Measurements from ENCODE around the gene PRDX2.
A peak's percentile ranks its signal among the peaks of the same experiment; 100 is the strongest.

The PRDX2 gene

DNA sequence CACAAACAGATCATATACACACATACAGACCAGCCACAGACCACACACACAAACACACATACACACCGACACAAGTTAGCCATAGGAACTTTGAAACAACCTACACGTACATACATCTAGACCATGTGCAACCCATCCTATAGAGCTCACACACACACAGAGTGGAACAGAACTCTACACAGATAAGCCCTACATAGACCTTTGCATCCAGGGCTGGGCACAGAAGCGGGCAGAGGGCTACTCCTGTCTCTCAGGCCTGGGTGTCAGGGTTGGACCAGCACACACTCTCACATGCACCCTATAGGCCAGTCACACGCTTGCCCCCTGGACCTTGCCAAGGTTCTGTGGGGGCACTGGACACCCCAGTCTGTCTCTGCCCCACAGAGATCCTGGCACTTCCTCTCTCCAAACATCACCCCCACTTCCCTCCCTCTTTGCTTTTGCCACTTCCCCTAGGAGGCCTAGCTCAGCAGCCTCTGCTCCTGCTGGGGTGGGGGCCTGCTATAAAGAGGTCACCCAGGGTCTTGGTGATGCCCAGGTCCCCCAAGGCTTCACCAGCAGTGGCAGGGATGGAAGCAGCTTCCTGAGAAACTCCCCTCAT is 16.1 kb downstream of the PRDX2 start:
- no peaks in the 10 kb centered on the region for H3K9me3 ChIP-seq (ENCODE audit: insufficient read depth, low read length)
- TF ChIP-seq, protein P1, sequence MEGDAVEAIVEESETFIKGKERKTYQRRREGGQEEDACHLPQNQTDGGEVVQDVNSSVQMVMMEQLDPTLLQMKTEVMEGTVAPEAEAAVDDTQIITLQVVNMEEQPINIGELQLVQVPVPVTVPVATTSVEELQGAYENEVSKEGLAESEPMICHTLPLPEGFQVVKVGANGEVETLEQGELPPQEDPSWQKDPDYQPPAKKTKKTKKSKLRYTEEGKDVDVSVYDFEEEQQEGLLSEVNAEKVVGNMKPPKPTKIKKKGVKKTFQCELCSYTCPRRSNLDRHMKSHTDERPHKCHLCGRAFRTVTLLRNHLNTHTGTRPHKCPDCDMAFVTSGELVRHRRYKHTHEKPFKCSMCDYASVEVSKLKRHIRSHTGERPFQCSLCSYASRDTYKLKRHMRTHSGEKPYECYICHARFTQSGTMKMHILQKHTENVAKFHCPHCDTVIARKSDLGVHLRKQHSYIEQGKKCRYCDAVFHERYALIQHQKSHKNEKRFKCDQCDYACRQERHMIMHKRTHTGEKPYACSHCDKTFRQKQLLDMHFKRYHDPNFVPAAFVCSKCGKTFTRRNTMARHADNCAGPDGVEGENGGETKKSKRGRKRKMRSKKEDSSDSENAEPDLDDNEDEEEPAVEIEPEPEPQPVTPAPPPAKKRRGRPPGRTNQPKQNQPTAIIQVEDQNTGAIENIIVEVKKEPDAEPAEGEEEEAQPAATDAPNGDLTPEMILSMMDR (IDR thresholded peaks at IDR 0.05; ENCODE audit: low read depth, low read length) = no peak
- TF ChIP-seq EZH2phosphoT487 (IDR thresholded peaks at IDR 0.05; ENCODE audit: low read depth) = no peak
- peaks cover 10% of the 10 kb centered on the region for H3K79me2 ChIP-seq (ENCODE audit: low read length)
- H2AFZ ChIP-seq (ENCODE audit: low read depth, low read length) = no peak overlapping the region
- H3K9ac ChIP-seq (ENCODE audit: low read length) = peak overlapping the region; percentile 85
- peak overlapping the region; percentile 93 for H3K27ac ChIP-seq (ENCODE audit: low read length)
- H3K4me3 ChIP-seq (ENCODE audit: low read length) = peak overlapping the region; percentile 1; the same call in 1 of the 2 replicates
- H4K20me1 ChIP-seq (ENCODE audit: insufficient read depth, low read length) = no peaks in the 10 kb centered on the region
- H3K4me2 ChIP-seq (ENCODE audit: low read length) = peak overlapping the region; percentile 99
- H3K27me3 ChIP-seq (ENCODE audit: low read depth, low read length) = no peaks in the 10 kb centered on the region
- H3K4me1 ChIP-seq (ENCODE audit: low read length) = peaks cover 75% of the 10 kb centered on the region
- H3K36me3 ChIP-seq (replicated peaks; ENCODE audit: low read depth, low read length) = no peaks in the 10 kb centered on the region

DNA sequence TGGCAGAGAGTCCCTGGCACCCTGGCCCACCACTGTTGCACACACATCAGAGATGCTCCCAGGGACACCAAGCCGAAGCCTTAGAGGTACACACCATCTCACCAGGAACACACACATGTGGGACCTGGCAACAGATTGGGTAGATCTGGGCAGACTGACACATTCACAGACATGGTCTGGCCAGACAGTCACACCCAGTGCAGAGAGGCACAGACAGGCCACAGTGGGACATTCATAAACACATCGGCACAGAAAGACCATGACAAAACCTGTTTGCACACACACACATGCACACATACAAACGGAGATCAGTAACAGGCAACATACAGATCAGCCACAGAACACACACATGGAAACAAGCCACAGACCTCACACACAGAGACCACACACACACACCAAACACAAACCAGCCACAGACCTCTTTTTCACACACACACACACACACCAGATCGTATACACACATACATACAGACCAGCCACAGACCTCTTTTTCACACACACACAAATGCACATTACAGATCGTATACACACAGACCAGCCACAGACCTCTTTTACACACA is 16.6 kb downstream of the PRDX2 start:
- no peak overlapping the region; the same call in 1 of the 2 replicates for H3K4me3 ChIP-seq (ENCODE audit: low read length)
- no peak overlapping the region for H2AFZ ChIP-seq (ENCODE audit: low read depth, low read length)
- no peaks in the 10 kb centered on the region for H3K36me3 ChIP-seq (replicated peaks; ENCODE audit: low read depth, low read length)
- no peaks in the 10 kb centered on the region for H3K9me3 ChIP-seq (ENCODE audit: insufficient read depth, low read length)
- H4K20me1 ChIP-seq (ENCODE audit: insufficient read depth, low read length) = no peaks in the 10 kb centered on the region
- H3K4me2 ChIP-seq (ENCODE audit: low read length) = peak overlapping the region; percentile 99
- no peaks in the 10 kb centered on the region for H3K27me3 ChIP-seq (ENCODE audit: low read depth, low read length)
- H3K79me2 ChIP-seq (ENCODE audit: low read length) = peaks cover 7% of the 10 kb centered on the region
- peak overlapping the region; percentile 85 for H3K9ac ChIP-seq (ENCODE audit: low read length)
- TF ChIP-seq EZH2phosphoT487 (IDR thresholded peaks at IDR 0.05; ENCODE audit: low read depth) = no peak
- TF ChIP-seq, protein P1 (IDR thresholded peaks at IDR 0.05; ENCODE audit: low read depth, low read length) = no peak
- H3K4me1 ChIP-seq (ENCODE audit: low read length) = peaks cover 75% of the 10 kb centered on the region
- peak overlapping the region; percentile 93 for H3K27ac ChIP-seq (ENCODE audit: low read length)

DNA sequence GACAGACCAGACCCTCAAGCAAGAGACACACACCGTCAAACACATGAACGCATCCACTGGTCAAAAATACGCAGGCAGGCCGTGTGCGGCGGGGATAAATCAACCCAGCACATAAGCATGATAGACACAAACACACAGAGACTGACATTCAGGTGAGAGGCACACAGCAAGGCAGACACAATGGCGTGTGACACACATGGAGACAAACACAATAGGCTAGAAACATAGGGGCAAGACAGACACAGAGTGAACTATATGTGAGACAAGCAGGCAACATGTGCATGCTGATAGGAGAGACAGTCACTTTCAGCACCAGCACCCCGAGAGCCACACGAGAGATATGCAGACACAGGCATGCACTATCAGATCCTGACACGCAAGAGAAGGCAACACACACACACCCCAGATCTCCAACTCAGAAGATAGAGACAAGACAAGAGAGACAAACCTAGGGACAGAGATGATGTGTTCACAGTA is 17.2 kb downstream of the PRDX2 start:
- H3K4me3 ChIP-seq (ENCODE audit: low read length) = peak overlapping the region; percentile 79; the same call in 1 of the 2 replicates
- no peaks in the 10 kb centered on the region for H4K20me1 ChIP-seq (ENCODE audit: insufficient read depth, low read length)
- TF ChIP-seq EZH2phosphoT487 (IDR thresholded peaks at IDR 0.05; ENCODE audit: low read depth) = no peak
- TF ChIP-seq, protein P1 (IDR thresholded peaks at IDR 0.05; ENCODE audit: low read depth, low read length) = no peak
- H3K36me3 ChIP-seq (replicated peaks; ENCODE audit: low read depth, low read length) = no peaks in the 10 kb centered on the region
- peaks cover 80% of the 10 kb centered on the region for H3K4me1 ChIP-seq (ENCODE audit: low read length)
- H3K4me2 ChIP-seq (ENCODE audit: low read length) = peak overlapping the region; percentile 99
- no peak overlapping the region for H2AFZ ChIP-seq (ENCODE audit: low read depth, low read length)
- peaks cover 8% of the 10 kb centered on the region for H3K79me2 ChIP-seq (ENCODE audit: low read length)
- H3K9me3 ChIP-seq (ENCODE audit: insufficient read depth, low read length) = no peaks in the 10 kb centered on the region
- H3K27ac ChIP-seq (ENCODE audit: low read length) = peak overlapping the region; percentile 93
- no peaks in the 10 kb centered on the region for H3K27me3 ChIP-seq (ENCODE audit: low read depth, low read length)
- peak overlapping the region; percentile 85 for H3K9ac ChIP-seq (ENCODE audit: low read length)

DNA sequence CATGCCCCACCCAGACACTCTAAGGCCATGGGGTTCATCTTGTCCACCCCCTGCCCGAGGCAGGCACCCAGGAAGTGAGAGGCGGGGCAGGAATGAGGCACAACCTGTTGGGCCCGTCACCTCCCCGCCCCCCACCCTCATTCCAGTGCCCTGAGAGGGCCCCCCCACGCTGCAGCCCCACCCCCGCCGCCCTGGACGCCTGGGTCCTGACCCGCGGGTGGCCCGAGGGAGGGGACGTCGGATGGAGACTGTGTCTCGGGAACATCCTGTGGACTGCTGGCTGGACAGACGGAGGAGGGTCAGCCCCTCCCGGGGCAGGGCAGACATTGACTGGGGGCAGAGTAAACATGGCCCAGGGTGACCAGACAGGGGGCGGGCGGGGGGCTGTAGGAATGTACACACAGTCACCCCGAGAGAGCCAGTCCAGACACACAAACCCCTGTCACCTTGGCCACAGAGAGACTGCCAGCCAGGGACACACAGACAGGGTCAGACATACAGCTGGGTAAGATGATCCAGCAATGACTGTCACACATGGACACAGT is 17.7 kb downstream of the PRDX2 start:
- peak overlapping the region; percentile 99 for H3K4me2 ChIP-seq (ENCODE audit: low read length)
- H3K4me1 ChIP-seq (ENCODE audit: low read length) = peaks cover 82% of the 10 kb centered on the region
- no peaks in the 10 kb centered on the region for H4K20me1 ChIP-seq (ENCODE audit: insufficient read depth, low read length)
- peaks cover 8% of the 10 kb centered on the region for H3K79me2 ChIP-seq (ENCODE audit: low read length)
- H2AFZ ChIP-seq (ENCODE audit: low read depth, low read length) = no peak overlapping the region
- H3K9me3 ChIP-seq (ENCODE audit: insufficient read depth, low read length) = no peaks in the 10 kb centered on the region
- H3K27me3 ChIP-seq (ENCODE audit: low read depth, low read length) = no peaks in the 10 kb centered on the region
- H3K27ac ChIP-seq (ENCODE audit: low read length) = peak overlapping the region; percentile 93
- TF ChIP-seq, protein P1 (IDR thresholded peaks at IDR 0.05; ENCODE audit: low read depth, low read length) = no peak
- H3K36me3 ChIP-seq (replicated peaks; ENCODE audit: low read depth, low read length) = no peaks in the 10 kb centered on the region
- peak overlapping the region; percentile 85 for H3K9ac ChIP-seq (ENCODE audit: low read length)
- peak overlapping the region; percentile 79 for H3K4me3 ChIP-seq (ENCODE audit: low read length)
